Bronchial epithelial cell (primary cell): ENCODE measurements around the gene LMO1. TPM values are rescaled to one million over a fixed set of nuclear protein-coding genes. Genes with fewer than 3 reads are reported as not detected.

Experiments
- DNase-seq: peaks from one replicate; pipeline ENCODE4 v3.0.0-alpha.2; 2010; ENCODE audit warnings: low read depth
- FAIRE-seq: peaks from 2 replicates; lab custom pipeline; 2011; peaks lifted over from hg19 to GRCh38; lab: Jason Lieb, UNC
- H3K27me3 ChIP-seq: 2 replicates; pipeline ENCODE4 v1.5.1; 2011; ENCODE audit warnings: low read length; ENCODE audit not compliant: control insufficient read depth, insufficient read depth
- H3K36me3 ChIP-seq: 2 replicates; pipeline ENCODE4 v1.5.1; 2011; ENCODE audit warnings: low read length; ENCODE audit not compliant: control insufficient read depth, insufficient read depth
- H3K4me3 ChIP-seq: 2 replicates; pipeline ENCODE4 v1.5.1; 2011; ENCODE audit warnings: mild to moderate bottlenecking, low read depth, low read length, control low read depth
- CTCF ChIP-seq: IDR thresholded peaks from 2 replicates; pipeline ENCODE4 v1.5.1; 2011; ENCODE audit warnings: mild to moderate bottlenecking, moderate library complexity, low read length, control low read depth, inconsistent platforms; ENCODE audit not compliant: insufficient read depth, severe bottlenecking
- total RNA-seq: library from RNA; depleted of rRNA; stranded (reverse); fragments of >200 nt; gene quantifications from 2 replicates; pipeline ENCODE4 v1.2.1, GENCODE V29; 2014

The LMO1 gene
- total RNA-seq, 1 donor from 2014 or later = not detected

- DNase-seq (no peak), FAIRE-seq (no peak)
- no peak for TF ChIP-seq CTCF
- no peak overlapping the region for H3K4me3 ChIP-seq
- H3K36me3 ChIP-seq = no peaks in the 10 kb centered on the region
- peaks cover 4% of the 10 kb centered on the region for H3K27me3 ChIP-seq
Observed at GRCh38 chr11:8248786-8249185, 14.9 kb downstream of the LMO1 start.

DNA sequence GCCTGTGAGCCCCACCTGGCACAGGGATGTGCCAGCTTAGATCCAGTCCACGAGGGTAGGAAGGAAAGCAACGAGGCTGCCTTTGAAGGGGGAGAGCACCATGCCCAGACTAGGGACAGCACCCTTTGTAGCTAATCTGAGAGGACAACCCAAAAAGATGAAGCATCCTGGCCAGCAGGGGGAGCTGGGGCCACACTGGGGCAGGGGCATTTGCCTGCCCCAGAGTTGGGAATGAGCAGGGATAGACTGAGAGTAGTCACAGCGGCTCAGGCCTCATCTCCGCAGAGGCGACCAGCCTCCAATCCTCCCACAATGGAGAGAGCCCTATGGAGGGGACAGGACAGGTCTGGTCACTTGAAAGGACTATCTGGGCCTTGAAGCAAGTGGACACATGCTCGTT, 16.4 kb downstream of the LMO1 start:
- DNase-seq (peak; percentile 17), FAIRE-seq (no peak)
- no peaks in the 10 kb centered on the region for H3K36me3 ChIP-seq
- peak; percentile 87 for TF ChIP-seq CTCF
- no peak overlapping the region for H3K4me3 ChIP-seq
- peaks cover 4% of the 10 kb centered on the region for H3K27me3 ChIP-seq

DNA sequence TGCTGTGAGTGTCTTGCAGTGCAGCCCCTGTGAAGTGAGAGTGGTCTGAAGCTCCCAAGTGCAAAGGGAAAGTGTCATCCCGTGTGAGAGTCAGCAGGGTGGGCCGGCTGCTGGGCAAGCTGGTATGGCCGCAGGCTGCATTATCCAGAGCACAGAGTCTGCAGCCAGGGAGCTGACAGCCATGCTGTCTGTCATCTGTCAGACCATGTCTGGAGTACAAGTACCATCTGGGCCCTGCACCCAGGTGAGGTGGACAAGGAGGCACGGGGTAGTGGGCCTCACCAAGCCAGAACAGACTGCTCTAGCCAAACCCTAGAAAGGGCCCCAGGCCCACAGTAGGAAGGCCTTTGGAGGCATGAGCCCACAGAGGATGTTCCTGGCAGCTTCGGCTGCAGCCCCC, 20.2 kb downstream of the LMO1 start:
- H3K36me3 ChIP-seq = no peaks in the 10 kb centered on the region
- no peak for DNase-seq
- no peak overlapping the region for H3K4me3 ChIP-seq
- peaks cover 9% of the 10 kb centered on the region for H3K27me3 ChIP-seq
- no peak for TF ChIP-seq CTCF
- no peak for FAIRE-seq

DNA sequence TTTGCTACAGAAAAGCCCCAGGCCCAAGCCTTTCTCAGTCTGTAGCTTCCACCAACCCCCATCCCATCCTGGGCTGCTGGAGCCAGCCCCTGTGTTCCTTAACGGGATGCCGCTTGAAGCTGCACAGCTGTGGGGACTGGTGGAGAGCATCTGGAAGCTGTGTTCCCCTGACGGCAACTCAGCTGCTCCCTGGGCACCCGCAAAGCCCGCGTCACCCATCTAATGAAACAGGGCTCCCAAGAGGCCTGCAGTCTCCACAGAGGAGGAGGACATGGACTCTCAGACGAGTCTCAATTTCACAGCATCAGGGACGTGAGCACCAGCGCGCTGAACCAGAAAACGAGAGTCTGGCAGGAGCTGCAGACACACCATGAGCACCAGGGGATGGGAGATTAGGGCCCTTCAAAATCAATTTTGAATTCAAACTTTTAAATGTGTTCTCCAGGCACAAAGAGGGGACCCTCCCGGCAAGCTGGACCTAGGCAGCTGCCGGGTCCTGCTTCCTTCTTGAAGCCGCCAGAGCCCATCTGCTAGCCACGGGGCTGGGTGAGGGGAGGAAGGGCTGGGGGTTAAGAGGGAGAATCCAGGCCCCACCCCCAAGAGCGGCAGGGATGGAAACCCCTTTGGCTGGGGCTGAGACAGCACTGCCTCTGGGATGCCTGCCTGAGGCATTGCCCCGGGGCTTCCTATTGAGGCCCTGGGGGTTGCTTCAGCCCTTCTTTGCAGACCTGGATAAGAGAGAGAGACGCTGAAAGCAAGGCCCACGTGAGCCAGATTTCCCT, 21.0 kb downstream of the LMO1 start:
- H3K36me3 ChIP-seq = no peaks in the 10 kb centered on the region
- DNase-seq (no peak), FAIRE-seq (no peak)
- no peak overlapping the region for H3K4me3 ChIP-seq
- H3K27me3 ChIP-seq = peaks cover 9% of the 10 kb centered on the region
- no peak for TF ChIP-seq CTCF

- Histone ChIP-seq H3K4me3 (no peak overlapping the region), H3K36me3 (no peaks in the 10 kb centered on the region), H3K27me3 (peaks cover 9% of the 10 kb centered on the region)
- no peak for DNase-seq
- FAIRE-seq = no peak
- TF ChIP-seq CTCF = no peak
Observed at GRCh38 chr11:8242118-8242475, 21.6 kb downstream of the LMO1 start.
